SH-SY5Y (cell line): ENCODE data around the gene GCHFR.

Source experiments
- GATA2 ChIP-seq: IDR thresholded peaks from 2 replicates; pipeline ENCODE4 v1.6.1; 2011; ENCODE audit warnings: mild to moderate bottlenecking, low read depth, low read length
- GATA3 ChIP-seq: IDR thresholded peaks from 2 replicates; pipeline ENCODE4 v1.6.1; 2011; ENCODE audit warnings: low read depth, mild to moderate bottlenecking, low read length, moderate library complexity

- no peak for TF ChIP-seq GATA2
- no peak for TF ChIP-seq GATA3
Measured at GRCh38 chr15:40716165-40716564, 47.7 kb upstream of the GCHFR start.
